CD4-positive, alpha-beta T cell treated with Interleukin-21 for 1 hour (primary cell): Measurements from ENCODE around the gene HNRNPA0.

Source experiments
- DNase-seq: peaks from one replicate; pipeline ENCODE4 v3.0.0-alpha.2; 2020

HNRNPA0 gene

DNA sequence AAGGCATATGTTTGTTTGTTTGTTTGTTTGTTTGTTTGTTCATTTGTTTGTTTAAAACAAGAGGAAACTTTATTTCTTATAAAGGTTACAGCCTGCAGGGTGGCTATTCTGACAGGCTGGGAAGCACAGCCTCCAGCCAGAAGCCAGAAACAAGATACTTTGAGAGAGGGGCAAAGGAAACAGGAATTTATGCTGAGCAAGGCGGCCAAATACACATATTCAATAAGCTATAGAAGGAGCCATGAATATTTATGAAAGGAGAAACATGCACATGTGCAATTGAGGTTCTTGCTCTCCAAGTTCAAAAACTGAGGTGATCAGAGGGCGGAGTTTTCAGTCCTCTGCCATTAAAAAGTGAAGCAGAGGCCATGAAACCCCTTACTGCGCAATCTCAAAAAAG is 37.8 kb downstream of the HNRNPA0 start:
- DNase-seq = no peak

- DNase-seq = no peak
Measured at GRCh38 chr5:137715456-137715855, 38.7 kb downstream of the HNRNPA0 start.

DNA sequence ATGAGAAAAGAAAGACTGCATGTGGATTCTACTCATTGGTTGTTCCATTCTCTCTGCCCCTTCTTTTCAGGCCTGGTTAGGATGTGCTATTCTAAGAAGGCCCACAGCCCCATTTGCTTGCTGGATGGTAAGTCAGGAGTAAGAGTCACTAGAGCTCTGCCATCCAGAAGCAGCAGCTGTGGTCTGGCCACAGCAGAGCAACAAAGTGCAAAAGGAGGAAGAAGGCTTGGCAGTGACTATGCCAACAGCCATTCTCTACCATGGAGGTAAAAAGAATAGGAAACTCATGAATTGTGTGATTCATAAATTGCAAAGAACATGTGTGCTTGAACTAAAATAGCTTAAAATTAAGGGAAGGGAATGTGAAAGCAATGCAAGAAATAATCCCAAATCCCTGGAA is 39.2 kb downstream of the HNRNPA0 start:
- DNase-seq = no peak

DNA sequence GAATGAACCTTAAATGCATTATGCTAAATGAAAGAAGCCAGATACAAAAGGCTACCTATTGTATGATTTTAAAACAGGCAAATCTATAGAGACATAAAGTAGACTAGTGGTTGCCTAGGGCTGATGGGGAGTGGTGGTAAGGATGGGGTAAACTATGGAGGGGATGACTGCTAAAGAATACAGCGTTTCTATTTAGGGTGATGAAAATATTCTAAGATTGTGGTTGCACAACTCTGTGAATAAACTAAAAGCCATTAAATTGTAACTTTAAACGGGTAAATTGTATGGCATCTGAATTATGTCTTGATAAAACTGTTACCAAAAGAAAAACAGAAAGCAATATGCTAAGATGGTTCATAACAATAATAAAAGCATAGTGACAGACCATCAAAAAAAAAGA is 39.7 kb downstream of the HNRNPA0 start:
- no peak for DNase-seq

DNA sequence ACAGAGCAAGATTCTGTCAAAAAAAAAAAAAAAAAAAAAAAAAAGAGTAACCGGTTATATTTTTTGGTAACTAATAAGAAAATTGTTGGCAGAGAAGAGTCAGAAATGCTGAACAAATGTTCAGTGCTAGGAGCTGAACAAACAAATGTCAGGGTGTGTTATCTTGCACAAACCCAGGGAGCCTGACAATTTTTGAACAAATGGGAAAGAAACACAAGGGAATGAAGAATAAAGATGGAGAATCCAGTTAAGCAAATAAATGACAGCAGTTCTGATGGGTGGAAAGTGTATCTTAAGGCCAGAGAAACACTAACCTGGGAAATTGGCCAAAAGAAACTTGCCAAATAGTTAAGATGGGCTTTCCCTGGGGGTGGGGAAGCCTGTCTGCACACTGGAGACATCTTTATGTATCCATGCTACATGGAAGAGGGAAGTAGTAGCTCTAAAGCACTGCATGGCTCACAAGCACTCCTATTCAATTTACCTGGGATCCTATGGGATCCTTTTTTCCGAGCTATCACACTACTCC is 42.0 kb downstream of the HNRNPA0 start:
- no peak for DNase-seq

GRCh38 chr5:137710086-137710485 is 44.1 kb downstream of the HNRNPA0 start:
- no peak for DNase-seq

DNA sequence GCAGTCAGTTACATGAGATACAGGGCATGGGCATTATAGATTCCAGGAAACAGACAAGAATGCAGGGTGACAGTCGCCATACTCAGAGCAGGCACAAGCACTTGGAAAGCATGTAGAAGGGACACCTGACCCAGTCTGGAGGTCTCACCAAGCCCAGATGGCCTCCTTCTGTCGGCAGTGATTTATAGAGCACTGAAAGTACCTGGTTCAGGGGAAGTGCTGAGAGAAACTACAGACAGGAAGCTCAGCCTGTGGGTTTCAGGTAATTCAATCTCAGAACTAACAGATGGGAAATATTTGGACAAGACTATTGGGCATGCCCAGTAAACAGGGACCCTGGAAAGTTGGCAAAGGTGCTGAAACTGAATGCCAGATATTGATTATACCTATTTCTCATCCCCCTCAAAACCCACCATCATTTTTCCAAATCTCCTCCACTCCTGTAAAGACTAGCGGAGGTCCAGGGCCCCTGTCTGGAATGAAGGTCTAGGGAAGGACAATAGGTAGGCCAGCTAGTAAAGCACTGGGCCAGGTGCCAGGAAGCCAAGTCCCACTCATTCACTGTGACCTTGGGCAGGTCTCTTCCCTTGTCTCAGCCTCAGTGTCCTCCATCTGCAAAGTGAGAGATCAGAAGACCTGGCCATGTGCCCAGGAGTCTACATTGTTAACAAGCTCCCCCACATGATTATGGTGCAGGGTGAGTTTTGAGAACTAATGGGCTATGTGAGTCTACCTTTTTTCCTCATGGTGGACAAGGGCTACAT is 45.2 kb downstream of the HNRNPA0 start:
- no peak for DNase-seq

DNA sequence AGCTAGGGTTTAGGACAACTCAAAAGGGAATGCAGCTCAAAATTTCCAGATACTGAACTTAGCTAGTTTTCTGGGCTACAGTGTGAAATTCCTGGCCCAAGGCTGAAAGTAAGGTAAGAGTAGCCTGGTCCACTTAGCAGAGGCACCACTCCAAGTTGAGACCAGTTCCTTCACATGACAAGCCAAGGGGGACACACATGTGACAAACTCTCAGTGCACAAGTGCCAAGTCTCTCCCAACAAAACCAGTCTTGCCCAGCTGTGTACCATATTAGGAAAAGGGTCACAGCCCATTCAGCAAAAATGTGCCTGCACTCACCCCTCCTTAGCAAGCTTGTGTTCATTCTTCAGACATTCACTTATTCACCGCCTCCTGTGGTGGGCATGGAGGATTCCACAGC is 46.1 kb downstream of the HNRNPA0 start:
- no peak for DNase-seq

- DNase-seq = no peak
Measured at GRCh38 chr5:137706841-137707240, 47.3 kb downstream of the HNRNPA0 start.

GRCh38 chr5:137705106-137705505 is 49.1 kb downstream of the HNRNPA0 start:
- DNase-seq = no peak

DNA sequence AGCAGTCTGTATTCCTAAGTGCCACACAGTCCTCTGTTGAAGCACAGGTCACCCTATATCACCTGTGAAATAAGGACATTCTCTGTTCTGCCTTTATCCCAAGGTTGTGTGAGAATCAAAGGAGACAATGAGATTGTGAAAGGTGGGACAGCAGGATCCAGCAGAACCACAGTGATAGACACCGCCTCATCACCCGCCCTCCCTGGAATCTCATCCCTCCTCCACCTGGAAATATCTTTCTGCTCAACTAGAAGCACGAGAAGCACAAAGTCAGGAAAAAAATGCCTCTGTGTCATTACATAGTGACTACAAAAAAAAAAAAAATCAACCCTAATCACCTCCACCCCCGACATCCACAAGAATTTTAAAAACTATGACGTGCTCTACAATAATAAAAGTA is 50.6 kb downstream of the HNRNPA0 start:
- no peak for DNase-seq

DNA sequence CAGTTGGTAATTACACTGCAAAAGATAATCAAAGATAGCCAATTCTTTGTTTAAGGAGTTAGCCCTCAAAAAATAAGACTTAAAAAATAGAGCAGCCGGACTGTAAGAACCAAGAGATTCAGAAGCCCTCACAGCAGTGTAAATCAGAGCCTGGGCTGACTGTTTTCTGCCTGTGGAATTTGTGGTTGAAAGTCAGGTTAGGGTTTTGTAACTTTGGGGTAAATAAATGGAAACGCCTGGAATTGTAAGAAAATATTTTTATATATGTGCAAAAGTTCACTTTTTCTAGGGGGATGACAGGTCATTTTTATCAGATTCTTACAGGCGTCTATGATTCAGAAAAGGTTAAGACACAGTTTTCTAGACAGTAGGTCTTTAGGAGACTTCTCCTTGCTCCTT is 53.9 kb downstream of the HNRNPA0 start:
- DNase-seq = no peak

- no peak for DNase-seq
Measured at GRCh38 chr5:137699336-137700281, 54.6 kb downstream of the HNRNPA0 start.

GRCh38 chr5:137696481-137696880 is 57.7 kb downstream of the HNRNPA0 start:
- no peak for DNase-seq

DNA sequence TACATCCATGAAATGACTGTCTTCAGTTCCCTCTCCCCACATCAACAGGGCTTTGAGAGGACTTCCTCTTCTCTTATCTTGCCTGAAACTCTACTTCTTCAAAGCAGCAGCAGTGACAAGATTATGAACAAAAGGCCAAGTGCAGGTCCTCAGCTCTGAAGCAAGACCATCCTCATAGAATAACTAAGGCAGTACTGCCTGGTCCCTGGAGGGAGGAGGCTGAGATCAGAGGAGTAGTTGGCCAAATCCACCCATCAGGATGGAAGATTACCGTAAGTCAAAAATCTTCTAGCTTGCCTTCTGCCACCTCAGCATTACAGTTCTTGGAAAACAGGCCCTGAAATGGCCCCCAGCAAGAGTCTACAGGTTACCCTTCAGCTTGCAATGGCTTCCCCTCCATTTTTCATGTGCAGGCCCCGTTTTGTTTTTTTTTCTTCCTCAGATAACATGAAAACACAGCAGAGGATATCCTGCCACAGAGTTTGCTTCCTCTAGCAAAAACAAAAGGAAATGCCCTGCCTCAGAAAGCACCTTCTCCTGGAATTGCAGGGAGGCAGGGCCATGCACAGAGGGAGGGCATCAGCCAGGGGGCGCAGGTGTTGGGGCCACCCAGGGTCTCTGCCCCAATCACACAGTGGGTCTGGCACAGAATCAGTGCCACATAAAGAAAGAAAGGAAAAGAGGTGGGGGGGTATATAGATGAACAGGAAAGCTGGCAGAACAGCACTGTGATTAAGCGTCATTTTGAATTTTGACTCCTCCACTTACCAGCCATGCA is 58.3 kb downstream of the HNRNPA0 start:
- peak; percentile 38 for DNase-seq
